ENCODE data around the gene SLC26A4.

DNA sequence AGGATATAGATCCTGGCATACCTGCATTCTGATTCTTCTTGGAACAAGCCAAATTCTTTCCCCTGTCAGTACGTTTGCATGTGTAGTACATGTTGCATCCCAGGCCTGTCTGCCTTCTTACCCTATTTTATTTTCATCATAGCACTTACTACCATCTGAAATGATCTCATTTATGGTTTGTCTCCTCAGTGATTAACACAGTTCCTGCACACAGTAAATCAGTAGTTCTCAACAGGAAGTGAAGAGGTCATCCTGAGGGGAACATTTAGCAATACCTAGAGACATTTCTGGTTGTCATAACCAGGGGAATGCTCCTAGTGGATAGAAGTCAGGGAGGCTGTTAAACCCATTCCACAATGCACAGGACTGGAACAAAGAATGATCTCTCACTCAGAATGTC is 38.2 kb upstream of the SLC26A4 start:
- TF ChIP-seq, protein P1, sequence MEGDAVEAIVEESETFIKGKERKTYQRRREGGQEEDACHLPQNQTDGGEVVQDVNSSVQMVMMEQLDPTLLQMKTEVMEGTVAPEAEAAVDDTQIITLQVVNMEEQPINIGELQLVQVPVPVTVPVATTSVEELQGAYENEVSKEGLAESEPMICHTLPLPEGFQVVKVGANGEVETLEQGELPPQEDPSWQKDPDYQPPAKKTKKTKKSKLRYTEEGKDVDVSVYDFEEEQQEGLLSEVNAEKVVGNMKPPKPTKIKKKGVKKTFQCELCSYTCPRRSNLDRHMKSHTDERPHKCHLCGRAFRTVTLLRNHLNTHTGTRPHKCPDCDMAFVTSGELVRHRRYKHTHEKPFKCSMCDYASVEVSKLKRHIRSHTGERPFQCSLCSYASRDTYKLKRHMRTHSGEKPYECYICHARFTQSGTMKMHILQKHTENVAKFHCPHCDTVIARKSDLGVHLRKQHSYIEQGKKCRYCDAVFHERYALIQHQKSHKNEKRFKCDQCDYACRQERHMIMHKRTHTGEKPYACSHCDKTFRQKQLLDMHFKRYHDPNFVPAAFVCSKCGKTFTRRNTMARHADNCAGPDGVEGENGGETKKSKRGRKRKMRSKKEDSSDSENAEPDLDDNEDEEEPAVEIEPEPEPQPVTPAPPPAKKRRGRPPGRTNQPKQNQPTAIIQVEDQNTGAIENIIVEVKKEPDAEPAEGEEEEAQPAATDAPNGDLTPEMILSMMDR (IDR thresholded peaks at IDR 0.05) = no peak
- TF ChIP-seq POLR2A (IDR thresholded peaks at IDR 0.05) (no peak), EP300 (IDR thresholded peaks at IDR 0.05) (no peak)

Measured in tibial nerve (tissue), 4 donors.